ENCODE data around the gene HUNK. TPM values are rescaled to one million over a fixed set of nuclear protein-coding genes. Genes with fewer than 3 reads are reported as not detected.
A peak's percentile ranks its signal among the peaks of the same experiment; 100 is the strongest.

The HUNK gene
- total and polyA plus RNA-seq, 7 donors, result 0.71 to 2.6 (median 1.5) TPM

DNA sequence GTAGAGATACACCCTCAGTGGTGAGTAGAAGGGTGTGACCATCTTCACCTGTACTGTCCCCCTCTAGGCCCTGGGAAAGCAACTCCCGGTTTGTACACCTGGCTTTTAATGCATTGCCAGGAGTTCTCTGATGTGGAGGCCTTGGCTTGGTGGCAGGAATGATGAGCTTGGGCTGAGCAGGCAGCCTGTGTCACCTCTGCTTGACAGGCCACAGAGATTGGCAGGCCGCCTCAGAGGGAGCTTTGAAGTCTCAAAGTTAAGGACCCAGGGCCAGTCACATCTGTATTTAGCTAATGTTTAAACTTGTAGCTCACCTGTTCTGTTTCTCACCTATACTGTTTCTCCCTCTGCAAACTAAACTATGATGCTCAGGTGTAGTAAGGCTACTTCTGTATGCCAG lies 28.5 kb downstream of the HUNK start:
- no peak for DNase-seq
- intact Hi-C loops (cut with DNase I), result no loop called here
- H3K4me3 ChIP-seq, result no peak overlapping the region
- H3K27ac ChIP-seq, result no peak overlapping the region
- peaks cover 0 to 13% (median 2%) of the 10 kb centered on the region in 4 donors for H3K4me1 ChIP-seq
- no peaks in the 10 kb centered on the region for H3K9me3 ChIP-seq
- WGBS, 2 donors, result 17 to 64% methylated on average over 2 of the region's 2 CpGs
- H3K27me3 ChIP-seq, result no peaks in the 10 kb centered on the region
- no peaks in the 10 kb centered on the region for H3K36me3 ChIP-seq
- TF ChIP-seq, protein P1, sequence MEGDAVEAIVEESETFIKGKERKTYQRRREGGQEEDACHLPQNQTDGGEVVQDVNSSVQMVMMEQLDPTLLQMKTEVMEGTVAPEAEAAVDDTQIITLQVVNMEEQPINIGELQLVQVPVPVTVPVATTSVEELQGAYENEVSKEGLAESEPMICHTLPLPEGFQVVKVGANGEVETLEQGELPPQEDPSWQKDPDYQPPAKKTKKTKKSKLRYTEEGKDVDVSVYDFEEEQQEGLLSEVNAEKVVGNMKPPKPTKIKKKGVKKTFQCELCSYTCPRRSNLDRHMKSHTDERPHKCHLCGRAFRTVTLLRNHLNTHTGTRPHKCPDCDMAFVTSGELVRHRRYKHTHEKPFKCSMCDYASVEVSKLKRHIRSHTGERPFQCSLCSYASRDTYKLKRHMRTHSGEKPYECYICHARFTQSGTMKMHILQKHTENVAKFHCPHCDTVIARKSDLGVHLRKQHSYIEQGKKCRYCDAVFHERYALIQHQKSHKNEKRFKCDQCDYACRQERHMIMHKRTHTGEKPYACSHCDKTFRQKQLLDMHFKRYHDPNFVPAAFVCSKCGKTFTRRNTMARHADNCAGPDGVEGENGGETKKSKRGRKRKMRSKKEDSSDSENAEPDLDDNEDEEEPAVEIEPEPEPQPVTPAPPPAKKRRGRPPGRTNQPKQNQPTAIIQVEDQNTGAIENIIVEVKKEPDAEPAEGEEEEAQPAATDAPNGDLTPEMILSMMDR (IDR thresholded peaks at IDR 0.05), result no peak
- TF ChIP-seq EP300 (IDR thresholded peaks at IDR 0.05) (no peak), POLR2A (IDR thresholded peaks at IDR 0.05) (no peak), POLR2AphosphoS5 (IDR thresholded peaks at IDR 0.05) (no peak)

DNA sequence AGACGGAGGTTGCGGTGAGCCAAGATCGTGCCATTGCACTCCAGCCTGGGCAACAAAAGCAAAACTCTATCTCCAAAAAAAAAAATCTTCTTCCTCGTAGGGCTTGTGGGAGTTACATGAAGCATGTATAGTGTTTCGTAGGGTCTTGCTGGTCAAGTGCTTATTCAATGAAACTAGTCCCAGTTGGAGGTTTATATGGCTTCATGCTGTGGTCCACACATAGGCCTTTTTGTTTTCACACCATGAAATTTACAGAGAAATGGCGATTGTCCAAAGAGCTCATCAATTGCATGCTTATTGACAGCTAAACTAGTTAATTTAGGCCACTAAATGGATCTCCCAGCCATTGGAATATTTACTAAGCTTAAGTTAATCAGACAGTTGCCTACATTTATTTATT lies 29.6 kb downstream of the HUNK start:
- Histone ChIP-seq H3K9me3 (no peaks in the 10 kb centered on the region), H3K36me3 (no peaks in the 10 kb centered on the region), H3K27me3 (no peaks in the 10 kb centered on the region), H3K4me1 (peaks cover 0 to 13% (median 2%) of the 10 kb centered on the region in 4 donors), H3K27ac (no peak overlapping the region), H3K4me3 (no peak overlapping the region)
- no peak for TF ChIP-seq EP300 (IDR thresholded peaks at IDR 0.05)
- TF ChIP-seq, protein P1 (IDR thresholded peaks at IDR 0.05), result no peak
- no peak for TF ChIP-seq POLR2A (IDR thresholded peaks at IDR 0.05)
- no peak for TF ChIP-seq POLR2AphosphoS5 (IDR thresholded peaks at IDR 0.05)
- WGBS, 2 donors, result 93 to 96% methylated on average over 6 of the region's 6 CpGs
- DNase-seq, result no peak
- intact Hi-C loops (cut with DNase I), result no loop called here

DNA sequence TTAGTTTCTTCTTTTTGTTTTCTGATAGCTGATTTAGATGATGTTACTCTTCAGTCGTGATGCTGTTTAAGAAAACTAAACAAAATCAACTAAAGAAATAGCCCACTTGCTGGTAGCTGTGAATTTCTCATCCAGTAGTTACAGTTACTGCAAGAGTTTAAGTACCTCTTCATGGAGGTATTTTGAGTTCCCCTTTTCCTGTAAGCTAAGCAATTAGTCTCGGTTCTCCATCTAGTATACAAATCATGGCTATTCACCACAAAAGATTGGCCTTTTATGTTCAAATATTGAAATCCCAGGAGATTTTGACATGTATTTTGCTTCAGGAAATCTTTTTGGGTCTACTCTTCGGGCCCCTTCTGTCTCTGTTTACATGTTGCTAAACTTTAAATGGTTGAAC lies 31.1 kb downstream of the HUNK start:
- TF ChIP-seq EP300 (IDR thresholded peaks at IDR 0.05) (no peak), POLR2A (IDR thresholded peaks at IDR 0.05) (no peak), POLR2AphosphoS5 (IDR thresholded peaks at IDR 0.05) (no peak)
- TF ChIP-seq, protein P1 (IDR thresholded peaks at IDR 0.05), result no peak
- no peak overlapping the region for H3K27ac ChIP-seq
- peaks cover 0 to 16% (median 6%) of the 10 kb centered on the region in 4 donors for H3K4me1 ChIP-seq
- no peak overlapping the region for H3K4me3 ChIP-seq
- intact Hi-C loops (cut with DNase I), result no loop called here
- no peaks in the 10 kb centered on the region for H3K36me3 ChIP-seq
- 74 to 87% methylated on average over 3 of the region's 3 CpGs for WGBS, 2 donors
- no peaks in the 10 kb centered on the region for H3K27me3 ChIP-seq
- H3K9me3 ChIP-seq, result no peaks in the 10 kb centered on the region
- DNase-seq, result no peak

DNA sequence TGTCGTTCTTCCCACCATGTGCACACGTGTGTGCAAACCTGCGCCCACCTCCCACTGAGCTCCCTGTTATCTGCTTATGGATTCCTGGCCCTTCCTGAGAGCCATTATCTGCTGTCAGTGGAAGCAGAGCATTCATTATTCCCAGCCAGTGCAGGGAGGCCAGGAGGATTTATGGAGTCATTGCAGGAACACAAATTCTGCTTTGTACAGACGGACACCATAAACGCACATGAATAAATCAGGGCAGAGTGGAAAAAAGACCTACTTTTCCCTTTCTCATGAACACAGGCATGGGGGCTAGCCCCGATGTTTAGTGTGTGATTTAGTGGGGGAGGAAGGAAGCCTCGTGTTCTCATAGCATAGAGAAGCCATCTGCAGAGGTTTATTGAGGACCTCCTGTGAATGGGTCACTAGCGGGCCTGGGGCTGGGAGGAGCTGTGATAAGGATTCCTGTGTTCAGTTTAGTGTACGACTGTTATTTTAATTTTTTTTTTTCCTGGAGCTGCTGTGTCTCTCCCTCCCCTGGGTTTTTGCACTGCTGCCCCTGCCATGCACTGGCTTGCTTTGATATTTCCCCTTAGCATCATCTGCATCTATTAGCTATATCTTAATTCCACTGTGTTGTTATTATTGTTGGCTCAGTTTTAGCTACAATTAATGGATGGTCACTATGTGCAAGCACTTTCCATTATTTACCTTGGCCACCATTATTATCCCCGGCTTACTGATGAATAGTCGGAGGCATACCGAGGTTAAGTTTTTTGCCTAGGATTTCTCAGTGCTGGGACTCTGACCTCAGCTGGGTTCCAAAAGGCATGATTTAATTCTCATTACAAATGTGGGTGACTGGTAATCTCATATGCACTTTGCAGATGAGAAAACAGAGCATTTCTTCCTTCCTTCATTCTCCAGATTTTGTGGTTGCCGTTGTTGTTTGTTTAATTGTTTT lies 33.0 kb downstream of the HUNK start:
- no peaks in the 10 kb centered on the region for H3K9me3 ChIP-seq
- 68 to 81% methylated on average over 13 of the region's 13 CpGs for WGBS, 2 donors

More for the DNA sequence above, 33.0 kb downstream of the HUNK start:
- no peak for TF ChIP-seq POLR2AphosphoS5 (IDR thresholded peaks at IDR 0.05)
- TF ChIP-seq, protein P1 (IDR thresholded peaks at IDR 0.05), result no peak
- intact Hi-C loops (cut with DNase I), result no loop called here
- H3K27me3 ChIP-seq, result no peaks in the 10 kb centered on the region
- H3K36me3 ChIP-seq, result no peaks in the 10 kb centered on the region
- DNase-seq, result no peak
- no peak overlapping the region for H3K4me3 ChIP-seq
- peak overlapping the region in 1 of 4 donors; percentile 43 for H3K27ac ChIP-seq
- H3K4me1 ChIP-seq, result peaks cover 0 to 14% (median 10%) of the 10 kb centered on the region in 4 donors

Measured in sigmoid colon (tissue), 7 donors.